OCI-M2 (cell line): ENCODE measurements around the gene ARHGAP4.

Experiments used
- DNase-seq: peaks from one replicate; lab custom pipeline; 2025; ENCODE audit not compliant: unreplicated experiment; lab: John Stamatoyannopoulos, UW

Gene ARHGAP4

GRCh38 chrX:153925739-153926551, at the start of gene ARHGAP4:
Gene ARHGAP4, minus strand, starts transcription at chrX:153926264. Its CDS starts 62 bp downstream, at chrX:153926202.
- no peak for DNase-seq

GRCh38 chrX:153974726-153975286, 48.7 kb upstream of the ARHGAP4 start:
- no peak for DNase-seq

GRCh38 chrX:153974003-153974725, 48.1 kb upstream of the ARHGAP4 start:
- DNase-seq, result no peak

GRCh38 chrX:153973127-153974002, 47.3 kb upstream of the ARHGAP4 start:
- no peak for DNase-seq

GRCh38 chrX:153972368-153973126, 46.5 kb upstream of the ARHGAP4 start, which contains the start of gene TMEM187:
Gene TMEM187, plus strand, starts transcription at chrX:153972754. Its CDS starts 9,309 bp downstream, at chrX:153982063.
- no peak for DNase-seq

- DNase-seq, result peak; percentile 9
Measured at GRCh38 chrX:153971450-153972367, 45.6 kb upstream of the ARHGAP4 start, which contains the start of gene HCFC1. Gene HCFC1, minus strand, starts transcription at chrX:153971818. Its CDS starts 978 bp downstream, at chrX:153970840.

- DNase-seq, result no peak
Measured at GRCh38 chrX:153971124-153971449, 45.0 kb upstream of the ARHGAP4 start.

- DNase-seq, result no peak
Measured at GRCh38 chrX:153970357-153971123, 44.5 kb upstream of the ARHGAP4 start.

- no peak for DNase-seq
Measured at GRCh38 chrX:153969904-153970356, 43.9 kb upstream of the ARHGAP4 start.

GRCh38 chrX:153969125-153969903, 43.2 kb upstream of the ARHGAP4 start:
- no peak for DNase-seq

- no peak for DNase-seq
Measured at GRCh38 chrX:153968754-153969124, 42.7 kb upstream of the ARHGAP4 start.

GRCh38 chrX:153968255-153968654, 42.2 kb upstream of the ARHGAP4 start:
- no peak for DNase-seq

- no peak for DNase-seq
Measured at GRCh38 chrX:153967536-153968224, 41.6 kb upstream of the ARHGAP4 start.

- no peak for DNase-seq
Measured at GRCh38 chrX:153966841-153967535, 40.9 kb upstream of the ARHGAP4 start.

GRCh38 chrX:153966283-153966688, 40.2 kb upstream of the ARHGAP4 start:
- no peak for DNase-seq

GRCh38 chrX:153965406-153965805, 39.3 kb upstream of the ARHGAP4 start:
- DNase-seq, result no peak
